ENCODE data around the gene PMEL.

PMEL gene

GRCh38 chr12:55942055-55942454, 23.8 kb downstream of the PMEL start:
- no peak for DNase-seq (ENCODE audit: low read depth, low spot score)

- peak; percentile 69 for DNase-seq (ENCODE audit: low read depth, low spot score)
Measured at GRCh38 chr12:55940065-55940732, 25.6 kb downstream of the PMEL start.

GRCh38 chr12:55938826-55939501, 26.9 kb downstream of the PMEL start:
- no peak for DNase-seq (ENCODE audit: low read depth, low spot score)

GRCh38 chr12:55937981-55938380, 27.9 kb downstream of the PMEL start:
- DNase-seq (ENCODE audit: low read depth, low spot score), result no peak

GRCh38 chr12:55935738-55936151, 30.1 kb downstream of the PMEL start:
- DNase-seq (ENCODE audit: low read depth, low spot score), result no peak

- no peak for DNase-seq (ENCODE audit: low read depth, low spot score)
Measured at GRCh38 chr12:55934773-55935172, 31.1 kb downstream of the PMEL start.

- no peak for DNase-seq (ENCODE audit: low read depth, low spot score)
Measured at GRCh38 chr12:55933799-55934742, 31.8 kb downstream of the PMEL start.

- no peak for DNase-seq (ENCODE audit: low read depth, low spot score)
Measured at GRCh38 chr12:55933169-55933798, 32.6 kb downstream of the PMEL start.

GRCh38 chr12:55932551-55932910, 33.3 kb downstream of the PMEL start:
- peak; percentile 14 for DNase-seq (ENCODE audit: low read depth, low spot score)

- no peak for DNase-seq (ENCODE audit: low read depth, low spot score)
Measured at GRCh38 chr12:55931780-55932550, 33.9 kb downstream of the PMEL start.

- DNase-seq (ENCODE audit: low read depth, low spot score), result no peak
Measured at GRCh38 chr12:55931317-55931779, 34.5 kb downstream of the PMEL start.

GRCh38 chr12:55930771-55931316, 35.0 kb downstream of the PMEL start, which contains the start of gene DGKA:
Gene DGKA, plus strand, starts transcription at chr12:55931162. Its CDS starts 5,342 bp downstream, at chr12:55936504.
- peak; percentile 54 for DNase-seq (ENCODE audit: low read depth, low spot score)

GRCh38 chr12:55929306-55929791, 36.5 kb downstream of the PMEL start:
- peak; percentile 78 for DNase-seq (ENCODE audit: low read depth, low spot score)

- DNase-seq (ENCODE audit: low read depth, low spot score), result no peak
Measured at GRCh38 chr12:55927588-55928502, 38.0 kb downstream of the PMEL start, which contains the start of gene PYM1. Gene PYM1, minus strand, starts transcription at chr12:55927894. Its CDS starts 133 bp downstream, at chr12:55927761.

GRCh38 chr12:55926738-55927587, 38.9 kb downstream of the PMEL start:
- peak; percentile 81 for DNase-seq (ENCODE audit: low read depth, low spot score)

- no peak for DNase-seq (ENCODE audit: low read depth, low spot score)
Measured at GRCh38 chr12:55925870-55926737, 39.7 kb downstream of the PMEL start.

- no peak for DNase-seq (ENCODE audit: low read depth, low spot score)
Measured at GRCh38 chr12:55925371-55925770, 40.5 kb downstream of the PMEL start.
